GM18520 (cell line): ENCODE measurements around the gene SUN1.
"Not testable (repeated sequence)": the region's sequence is repeated elsewhere in the genome, so short reads cannot be mapped to it uniquely, and the experiment has no call there.

Experiments used
- ATAC-seq: cut with Tn5 transposase; IDR thresholded peaks from one replicate; pipeline ENCODE4 v1.9.1; 2021; ENCODE audit not compliant: unreplicated experiment

SUN1 gene

DNA sequence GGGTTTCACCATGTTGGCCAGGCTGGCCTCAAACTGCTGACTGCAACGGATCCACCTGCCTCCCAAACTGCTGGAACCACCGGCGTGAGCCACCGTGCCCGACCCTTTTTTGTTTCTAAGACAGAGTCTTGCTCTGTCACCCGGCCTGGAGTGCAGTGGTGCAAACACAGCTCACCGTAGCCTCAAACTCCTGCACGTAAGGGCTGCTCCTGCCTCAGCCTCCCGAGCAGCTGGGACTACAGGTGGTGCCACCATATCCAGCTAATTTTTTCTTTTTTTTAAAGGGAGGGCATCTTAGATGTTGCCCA, 85.8 kb downstream of the SUN1 start:
- ATAC-seq, result no peak

- ATAC-seq, result no peak
Measured at GRCh38 chr7:918441-919113, 86.3 kb downstream of the SUN1 start.

- ATAC-seq, result no peak
Measured at GRCh38 chr7:919114-919442, 86.8 kb downstream of the SUN1 start.

- no peak for ATAC-seq
Measured at GRCh38 chr7:919924-920341, 87.7 kb downstream of the SUN1 start.

DNA sequence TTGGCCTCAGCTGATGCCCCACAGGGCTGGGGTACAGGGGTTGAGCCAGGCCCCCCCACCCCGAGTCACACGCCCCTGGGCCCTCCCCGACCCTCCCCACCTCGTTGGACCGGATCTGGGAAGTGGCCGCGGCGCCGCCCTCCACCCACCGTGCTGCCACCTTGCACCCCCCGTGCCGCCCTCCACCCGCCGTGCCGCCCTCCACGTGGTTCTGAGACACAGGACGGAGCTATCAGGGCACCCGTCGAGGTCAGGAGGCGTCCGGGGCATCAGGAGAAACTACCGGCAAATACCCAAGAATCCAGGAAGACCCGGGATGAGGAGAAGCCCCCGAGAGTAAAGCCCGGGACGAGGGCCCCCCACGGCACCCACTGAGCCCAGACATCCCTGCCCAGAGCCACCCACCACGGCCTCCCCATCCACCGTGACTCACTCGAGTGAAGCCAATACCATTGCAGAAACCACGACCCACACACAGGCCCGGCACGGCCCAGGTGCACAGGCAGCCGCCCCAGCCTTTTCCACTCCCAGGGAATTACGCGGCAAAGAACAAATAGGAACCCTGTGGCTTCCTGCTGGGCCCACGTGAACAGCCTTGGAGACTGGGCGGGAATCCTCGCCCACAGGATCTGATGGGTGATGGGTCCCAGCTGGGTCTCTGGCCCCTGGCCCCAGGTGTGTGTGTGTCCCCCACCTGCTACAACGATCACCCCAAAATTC, 88.2 kb downstream of the SUN1 start:
- no peak for ATAC-seq

DNA sequence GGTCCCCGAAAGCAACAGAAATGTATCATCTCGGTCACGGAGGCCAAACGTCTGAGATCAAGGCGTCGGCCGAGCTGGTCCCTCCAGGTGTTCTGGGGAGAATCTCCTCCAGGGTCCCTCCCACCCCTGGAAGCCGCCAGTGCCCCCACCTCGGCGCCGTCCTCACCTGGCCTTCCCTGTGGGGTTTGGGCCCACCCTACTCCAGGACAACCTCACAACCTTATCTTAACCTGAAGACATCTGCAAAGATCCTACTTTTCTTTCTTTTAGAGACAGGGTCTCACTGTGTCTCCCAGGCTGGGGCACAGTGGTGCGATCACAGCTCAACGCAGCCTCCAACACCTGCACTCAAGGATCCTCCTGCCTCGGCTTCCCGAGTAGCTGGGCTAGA, 88.8 kb downstream of the SUN1 start:
- no peak for ATAC-seq

GRCh38 chr7:921581-922333, 89.5 kb downstream of the SUN1 start:
- no peak for ATAC-seq

DNA sequence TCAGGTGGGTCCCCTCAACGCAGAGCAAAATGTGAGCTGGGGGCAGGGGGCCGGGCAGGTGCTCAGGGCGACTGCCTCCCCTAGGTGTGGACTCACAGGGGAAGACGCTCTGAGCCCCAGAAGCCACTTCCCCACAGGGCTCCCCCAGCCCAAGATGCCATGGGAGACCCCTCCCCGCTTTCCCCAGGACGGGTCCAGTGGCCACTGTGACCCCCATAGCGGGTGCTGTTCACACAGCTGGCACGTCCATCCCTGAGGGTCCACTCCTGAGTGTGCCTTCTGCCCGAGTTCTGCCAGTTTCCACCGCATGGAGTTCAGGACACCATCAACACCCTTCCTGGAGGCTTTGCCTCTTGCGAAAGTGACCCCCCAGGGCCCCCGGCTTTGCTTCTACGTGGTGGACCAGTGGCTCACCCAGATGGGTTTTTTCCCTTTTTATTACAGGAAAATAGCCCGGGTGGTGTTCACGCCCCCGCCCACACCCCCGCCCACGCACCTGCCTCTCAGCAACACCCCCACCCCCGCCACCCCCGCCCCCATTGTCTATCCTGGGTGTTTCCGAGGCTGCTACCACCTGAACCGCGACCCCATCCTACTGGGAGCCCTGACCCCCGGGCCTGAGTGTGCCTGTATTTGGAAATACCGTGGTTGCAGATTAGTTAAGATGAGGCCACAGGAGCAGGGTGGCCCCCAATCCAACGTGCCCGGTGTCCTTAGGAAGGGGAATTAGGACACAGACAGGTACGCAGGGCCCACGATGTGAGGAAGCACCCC, 90.2 kb downstream of the SUN1 start:
- no peak for ATAC-seq

DNA sequence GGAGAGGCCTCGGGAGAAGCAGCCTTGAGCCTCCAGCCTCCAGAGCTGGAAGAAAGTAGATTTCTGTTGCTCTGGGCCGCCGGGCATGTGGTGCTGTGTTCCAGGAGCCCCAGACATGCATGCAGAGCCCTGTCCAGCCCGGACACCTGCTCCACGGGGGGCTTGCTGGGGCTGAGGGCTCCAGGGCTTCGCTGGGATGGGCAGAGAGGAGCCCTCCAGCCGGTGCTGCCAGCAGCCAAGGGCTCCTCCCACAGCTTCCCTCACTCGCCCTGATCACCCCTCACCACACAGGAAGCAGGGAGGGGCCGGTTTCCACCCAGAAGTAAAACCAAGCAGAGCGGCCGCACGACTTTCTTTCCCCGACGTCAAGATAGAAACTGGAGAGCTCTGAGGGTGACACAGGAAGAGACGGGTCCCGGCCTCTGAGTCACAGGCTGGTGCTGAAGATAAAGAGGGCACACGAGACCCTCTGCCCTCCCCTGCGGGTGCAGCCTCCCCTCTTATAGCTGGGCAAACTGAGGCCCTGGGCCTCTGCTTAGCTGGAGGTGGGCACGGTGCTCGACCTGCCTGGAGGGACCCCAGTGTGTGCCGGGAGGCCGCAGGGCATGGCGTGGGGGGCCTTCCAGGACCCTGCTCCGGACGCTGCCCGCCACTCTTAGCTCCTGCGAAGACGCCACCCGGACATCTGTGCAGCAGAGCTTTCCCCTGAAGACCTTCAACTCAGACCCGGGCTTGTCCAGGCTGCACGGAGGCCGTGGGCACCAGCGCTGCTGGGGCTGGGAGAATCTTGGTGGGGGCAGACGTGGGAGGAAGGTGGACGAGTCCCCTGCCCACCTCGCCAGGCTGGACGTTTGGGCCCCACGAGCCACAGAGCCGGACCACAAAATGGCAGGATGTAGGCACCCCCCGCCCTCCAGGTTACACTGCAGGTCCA, 91.1 kb downstream of the SUN1 start:
- ATAC-seq, result peak; percentile 49

DNA sequence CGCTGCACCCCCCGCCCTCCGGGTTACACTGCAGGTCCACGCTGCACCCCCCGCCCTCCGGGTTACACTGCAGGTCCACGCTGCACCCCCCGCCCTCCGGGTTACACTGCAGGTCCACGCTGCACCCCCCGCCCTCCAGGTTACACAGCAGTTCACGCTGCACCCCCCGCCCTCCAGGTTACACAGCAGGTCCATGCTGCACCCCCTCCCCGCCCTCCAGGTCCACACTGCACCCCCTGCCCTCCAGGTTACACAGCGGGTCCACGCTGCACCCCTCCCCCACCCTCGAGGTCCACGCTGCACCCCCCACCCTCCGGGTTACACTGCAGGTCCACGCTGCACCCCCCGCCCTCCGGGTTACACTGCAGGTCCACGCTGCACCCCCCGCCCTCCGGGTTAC, 91.8 kb downstream of the SUN1 start:
- not testable (repeated sequence) for ATAC-seq
